Cardiac muscle cell (in vitro differentiated cells and primary cell): ENCODE results near the gene TRMT2A. TPM values are rescaled to one million over a fixed set of nuclear protein-coding genes. Genes with fewer than 3 reads are reported as not detected.
A peak's percentile ranks its signal among the peaks of the same experiment; 100 is the strongest.

Experiments used
- DNase-seq, 2 donors: peaks; one replicate each; pipeline versions ENCODE4 v3.0.0 to v3.0.0-alpha.2; 2010 to 2017; ENCODE audit warnings: low read depth in 1 of 2, low spot score in 1 of 2
- H3K27ac ChIP-seq: fragments of 200-600 bp; sonication (generic); 2 replicates; pipeline ENCODE4 v1.5.1; 2016
- H3K27me3 ChIP-seq: fragments of 200-600 bp; sonication (generic); 2 replicates; pipeline ENCODE4 v1.6.0; 2016; ENCODE audit warnings: control low read depth
- H3K36me3 ChIP-seq: fragments of 200-600 bp; sonication (generic); 2 replicates; pipeline ENCODE4 v1.5.1; 2016; ENCODE audit warnings: control low read depth
- H3K4me1 ChIP-seq: fragments of 200-600 bp; sonication (generic); 2 replicates; pipeline ENCODE4 v1.8.1; 2017; ENCODE audit warnings: low read depth, mild to moderate bottlenecking, mixed run types
- H3K4me3 ChIP-seq: fragments of 200-600 bp; sonication (generic); 2 replicates; pipeline ENCODE4 v1.5.1; 2016; ENCODE audit warnings: mild to moderate bottlenecking
- H3K9me3 ChIP-seq: fragments of 200-600 bp; sonication (generic); 2 replicates; pipeline ENCODE4 v1.5.1; 2017; ENCODE audit warnings: low read depth, mild to moderate bottlenecking, control low read depth
- polyA plus RNA-seq: library from polyadenylated mRNA; unstranded; fragments of >200 nt; fragmentation: Nextera tagmentation; extraction: Ambion mirVana; gene quantifications from 2 replicates; pipeline ENCODE4 v1.2.1, GENCODE V29; 2016
- total RNA-seq: library from RNA; depleted of rRNA; stranded (reverse); fragments of >200 nt; gene quantifications from 2 replicates; pipeline ENCODE4 v1.2.3, GENCODE V29; 2016
- TF ChIP-seq, protein P1 (sequence below): IDR thresholded peaks from 2 replicates; pipeline ENCODE4 v1.5.1; 2012; ENCODE audit warnings: low read depth, mild to moderate bottlenecking, low read length

TRMT2A gene
- total and polyA plus RNA-seq, 2 experiments from 2014 or later, result 71.9 to 77.7 TPM

DNA sequence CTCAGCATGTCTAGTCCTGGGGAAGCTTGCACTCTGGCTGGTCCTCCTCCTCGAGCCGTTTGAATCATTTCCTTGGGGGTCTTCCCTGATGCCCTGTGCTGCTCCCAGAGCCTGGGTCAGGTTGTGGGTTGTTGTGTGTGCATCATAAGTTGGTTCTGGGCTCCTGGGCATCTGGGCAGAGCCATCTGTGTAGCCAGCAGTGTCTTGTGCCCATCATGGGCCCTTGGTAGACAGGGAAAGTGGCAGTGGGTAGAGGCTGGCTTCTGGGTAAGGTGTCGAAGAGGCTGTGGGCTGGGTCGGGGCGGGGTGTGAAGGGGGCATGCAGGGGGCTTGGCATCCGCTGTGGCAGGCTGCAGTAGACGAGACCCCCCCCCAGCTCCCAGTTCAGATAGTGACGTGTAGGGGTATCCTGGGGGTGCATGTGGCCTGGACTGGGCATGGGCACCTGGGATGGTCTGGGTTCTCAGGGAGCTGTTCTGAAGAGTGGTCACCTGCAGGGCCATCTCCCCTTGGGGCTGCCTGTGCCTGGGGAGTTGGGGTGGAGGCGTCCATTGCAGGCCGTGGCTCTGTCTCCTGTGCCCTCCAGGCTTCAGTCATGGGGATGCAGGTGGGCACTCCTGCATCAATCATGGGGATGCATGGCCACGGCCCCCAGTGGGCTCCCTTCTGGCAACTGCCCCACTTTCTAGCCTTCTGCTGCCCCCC is 7.2 kb upstream of the TRMT2A start:
- Histone ChIP-seq H3K27me3 (no peaks in the 10 kb centered on the region), H3K36me3 (peaks cover 51% of the 10 kb centered on the region)

GRCh38 chr22:20123366-20124082 is 6.5 kb upstream of the TRMT2A start:
- peaks cover 4% of the 10 kb centered on the region for H3K4me1 ChIP-seq
- no peaks in the 10 kb centered on the region for H3K9me3 ChIP-seq
- no peak overlapping the region for H3K4me3 ChIP-seq
- no peak overlapping the region for H3K27ac ChIP-seq
- H3K27me3 ChIP-seq, result no peaks in the 10 kb centered on the region
- H3K36me3 ChIP-seq, result peaks cover 53% of the 10 kb centered on the region
- no peak for DNase-seq
- TF ChIP-seq, protein P1, sequence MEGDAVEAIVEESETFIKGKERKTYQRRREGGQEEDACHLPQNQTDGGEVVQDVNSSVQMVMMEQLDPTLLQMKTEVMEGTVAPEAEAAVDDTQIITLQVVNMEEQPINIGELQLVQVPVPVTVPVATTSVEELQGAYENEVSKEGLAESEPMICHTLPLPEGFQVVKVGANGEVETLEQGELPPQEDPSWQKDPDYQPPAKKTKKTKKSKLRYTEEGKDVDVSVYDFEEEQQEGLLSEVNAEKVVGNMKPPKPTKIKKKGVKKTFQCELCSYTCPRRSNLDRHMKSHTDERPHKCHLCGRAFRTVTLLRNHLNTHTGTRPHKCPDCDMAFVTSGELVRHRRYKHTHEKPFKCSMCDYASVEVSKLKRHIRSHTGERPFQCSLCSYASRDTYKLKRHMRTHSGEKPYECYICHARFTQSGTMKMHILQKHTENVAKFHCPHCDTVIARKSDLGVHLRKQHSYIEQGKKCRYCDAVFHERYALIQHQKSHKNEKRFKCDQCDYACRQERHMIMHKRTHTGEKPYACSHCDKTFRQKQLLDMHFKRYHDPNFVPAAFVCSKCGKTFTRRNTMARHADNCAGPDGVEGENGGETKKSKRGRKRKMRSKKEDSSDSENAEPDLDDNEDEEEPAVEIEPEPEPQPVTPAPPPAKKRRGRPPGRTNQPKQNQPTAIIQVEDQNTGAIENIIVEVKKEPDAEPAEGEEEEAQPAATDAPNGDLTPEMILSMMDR, result no peak

More for the DNA sequence above, 7.2 kb upstream of the TRMT2A start:
- H3K9me3 ChIP-seq, result no peaks in the 10 kb centered on the region
- DNase-seq, result no peak
- TF ChIP-seq, protein P1, result no peak
- no peak overlapping the region for H3K27ac ChIP-seq
- H3K4me1 ChIP-seq, result no peaks in the 10 kb centered on the region
- H3K4me3 ChIP-seq, result no peak overlapping the region

DNA sequence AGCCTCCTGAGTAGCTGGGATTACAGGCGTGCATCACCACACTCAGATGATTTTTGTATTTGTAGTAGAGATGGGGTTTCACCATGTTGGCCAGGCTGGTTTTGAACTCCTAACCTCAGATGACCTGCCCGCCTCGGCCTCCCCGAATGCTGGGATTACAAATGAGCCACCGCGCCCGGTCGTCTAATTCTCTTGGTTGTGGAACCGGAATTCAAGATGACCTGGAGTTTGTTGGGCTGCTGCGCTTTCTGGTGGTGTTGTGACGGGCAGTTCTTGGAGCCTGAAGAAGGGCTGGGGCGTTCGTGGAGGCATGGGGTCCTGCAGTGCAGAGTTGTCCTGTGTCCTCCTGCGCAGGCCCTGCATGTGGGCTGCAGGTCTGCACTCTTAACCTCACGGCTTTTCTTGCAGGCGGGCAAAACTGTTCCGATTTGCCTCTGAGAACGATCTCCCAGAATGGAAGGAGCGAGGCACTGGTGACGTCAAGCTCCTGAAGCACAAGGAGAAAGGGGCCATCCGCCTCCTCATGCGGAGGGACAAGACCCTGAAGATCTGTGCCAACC is 4.9 kb upstream of the TRMT2A start:
- Histone ChIP-seq H3K36me3 (peaks cover 45% of the 10 kb centered on the region), H3K4me3 (no peak overlapping the region)

GRCh38 chr22:20118300-20119020 is 1.4 kb upstream of the TRMT2A start:
- TF ChIP-seq, protein P1, result no peak
- DNase-seq, result no peak
- Histone ChIP-seq H3K36me3 (peaks cover 25% of the 10 kb centered on the region), H3K27ac (peak overlapping the region; percentile 75), H3K4me3 (peak overlapping the region; percentile 85), H3K27me3 (no peaks in the 10 kb centered on the region), H3K9me3 (no peaks in the 10 kb centered on the region), H3K4me1 (peaks cover 10% of the 10 kb centered on the region)

More for the DNA sequence above, 4.9 kb upstream of the TRMT2A start:
- TF ChIP-seq, protein P1, result no peak
- DNase-seq, result no peak
- H3K4me1 ChIP-seq, result peaks cover 6% of the 10 kb centered on the region
- H3K9me3 ChIP-seq, result no peaks in the 10 kb centered on the region
- no peak overlapping the region for H3K27ac ChIP-seq
- no peaks in the 10 kb centered on the region for H3K27me3 ChIP-seq

GRCh38 chr22:20117633-20118299 is 740 bp upstream of the TRMT2A start:
- TF ChIP-seq, protein P1, result no peak
- no peaks in the 10 kb centered on the region for H3K9me3 ChIP-seq
- peak overlapping the region; percentile 85 for H3K4me3 ChIP-seq
- H3K4me1 ChIP-seq, result peaks cover 10% of the 10 kb centered on the region
- H3K27me3 ChIP-seq, result no peaks in the 10 kb centered on the region
- H3K36me3 ChIP-seq, result peaks cover 25% of the 10 kb centered on the region
- DNase-seq, result peak; percentile 30 to 43
- H3K27ac ChIP-seq, result peak overlapping the region; percentile 75
